Adipocyte (in vitro differentiated cells): Measurements from ENCODE around the gene HRC.

Experiments
- DNase-seq: peaks from one replicate; pipeline ENCODE4 v3.0.0-alpha.2; 2015; ENCODE audit warnings: low read depth
- H3K27me3 ChIP-seq: replicated peaks from 2 replicates; pipeline ENCODE4 v1.7.0; 2013; ENCODE audit warnings: mild to moderate bottlenecking, low read length, moderate library complexity; ENCODE audit not compliant: control insufficient read depth, insufficient read depth
- H3K36me3 ChIP-seq: 2 replicates; pipeline ENCODE4 v1.7.0; 2013; ENCODE audit warnings: low read length, mild to moderate bottlenecking, moderate library complexity; ENCODE audit not compliant: control insufficient read depth, insufficient read depth, severe bottlenecking
- H3K4me1 ChIP-seq: 2 replicates; pipeline ENCODE4 v1.7.0; 2013; ENCODE audit warnings: mild to moderate bottlenecking, low read length, moderate library complexity; ENCODE audit not compliant: control insufficient read depth, insufficient read depth
- H3K4me3 ChIP-seq: 2 replicates; pipeline ENCODE4 v1.7.0; 2013; ENCODE audit warnings: mild to moderate bottlenecking, low read length, moderate library complexity
- H3K9ac ChIP-seq: 2 replicates; pipeline ENCODE4 v1.7.0; 2013; ENCODE audit warnings: mild to moderate bottlenecking, low read length, moderate library complexity
- H3K9me3 ChIP-seq: 2 replicates; pipeline ENCODE4 v1.7.0; 2013; ENCODE audit warnings: mild to moderate bottlenecking, low read length, moderate library complexity; ENCODE audit not compliant: control insufficient read depth

Gene HRC

DNA sequence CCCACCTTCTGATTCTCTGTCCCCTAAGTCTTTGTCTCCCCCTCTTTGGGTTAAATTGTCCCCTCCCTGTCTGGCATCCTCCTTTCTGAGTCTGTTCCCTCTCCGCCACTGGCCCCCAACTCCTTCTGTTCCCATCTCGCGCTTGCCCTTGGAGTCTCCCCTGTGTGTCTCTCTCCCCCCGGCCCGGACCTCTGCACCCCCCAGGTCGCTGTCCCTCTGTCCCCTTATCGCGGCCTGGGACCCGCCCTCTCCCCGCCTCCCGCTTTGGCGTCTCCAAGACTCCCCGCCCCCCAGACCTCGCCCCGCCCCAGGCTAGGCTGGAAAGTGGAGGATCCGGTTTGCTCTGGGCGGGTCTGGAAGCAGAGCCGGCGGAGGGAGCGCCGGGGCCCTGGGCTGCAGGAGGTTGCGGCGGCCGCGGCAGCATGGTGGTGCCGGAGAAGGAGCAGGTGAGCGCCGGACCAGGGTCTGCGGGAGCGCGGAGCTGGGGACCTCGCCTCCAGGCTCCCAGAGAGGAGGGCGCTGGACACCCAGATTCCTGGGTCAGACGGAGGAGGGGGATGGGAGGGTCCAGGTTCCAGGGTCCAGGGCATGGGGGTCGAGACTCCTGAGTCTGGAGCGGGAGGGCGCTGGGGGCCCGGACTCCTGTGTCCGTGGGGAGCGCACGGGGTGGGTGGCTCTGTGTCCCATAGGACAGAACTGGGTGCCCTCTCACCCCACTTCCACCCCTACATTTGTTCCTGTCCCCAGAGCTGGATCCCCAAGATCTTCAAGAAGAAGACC lies 2.4 kb upstream of the HRC start, which contains the start of gene TRPM4:
TRPM4 (plus strand) TSS at position 348 of the 780 bp plus-strand sequence; CDS start at position 423, 75 bp downstream.
- peak within 1 kb of the TSS; percentile 96 for H3K4me3 ChIP-seq
- no peaks in the 10 kb centered on the region for H3K36me3 ChIP-seq
- no peaks in the 10 kb centered on the region for H3K9me3 ChIP-seq
- H3K27me3 ChIP-seq: peaks cover 4% of the 10 kb centered on the region
- peak within 1 kb of the TSS; percentile 96 for H3K9ac ChIP-seq
- H3K4me1 ChIP-seq: peaks cover 10% of the 10 kb centered on the region
- DNase-seq: peak; percentile 95

DNA sequence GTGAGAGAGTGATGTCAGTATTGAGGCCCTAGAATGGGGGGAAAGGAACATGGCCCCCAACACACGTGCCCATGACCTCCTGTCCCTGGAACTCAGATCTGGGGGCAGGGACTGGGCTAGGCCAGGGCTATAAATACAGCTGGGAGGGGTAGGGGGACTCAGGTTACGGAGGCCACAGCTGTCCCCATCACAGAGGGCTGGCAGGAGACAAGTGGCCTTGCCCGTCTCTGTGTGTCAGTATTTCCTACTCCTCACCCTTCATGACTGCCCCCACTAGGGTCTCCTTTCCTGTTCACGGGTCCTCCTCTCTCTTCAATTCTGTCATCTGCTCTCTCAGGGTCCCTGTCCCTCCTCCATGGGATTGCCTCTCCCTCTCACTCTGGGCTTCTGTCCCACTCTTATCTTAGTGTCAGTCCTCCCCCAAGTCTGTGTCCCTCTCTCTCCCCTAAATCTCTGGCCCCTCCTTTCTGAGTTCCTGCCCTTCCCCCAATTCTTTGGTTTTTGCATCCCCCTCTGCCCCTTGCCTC lies 687 bp upstream of the HRC start:
- H3K4me1 ChIP-seq: peaks cover 17% of the 10 kb centered on the region
- H3K9me3 ChIP-seq: no peaks in the 10 kb centered on the region
- no peak overlapping the region for H3K4me3 ChIP-seq
- no peaks in the 10 kb centered on the region for H3K36me3 ChIP-seq
- DNase-seq: no peak
- no peak overlapping the region for H3K9ac ChIP-seq
- peaks cover 4% of the 10 kb centered on the region for H3K27me3 ChIP-seq

- Histone ChIP-seq H3K27me3 (peaks cover 4% of the 10 kb centered on the region), H3K9ac (no peak overlapping the region), H3K36me3 (no peaks in the 10 kb centered on the region), H3K4me1 (peaks cover 25% of the 10 kb centered on the region), H3K4me3 (no peak overlapping the region), H3K9me3 (no peaks in the 10 kb centered on the region)
- no peak for DNase-seq
Measured at GRCh38 chr19:49154279-49154678, 917 bp downstream of the HRC start.

DNA sequence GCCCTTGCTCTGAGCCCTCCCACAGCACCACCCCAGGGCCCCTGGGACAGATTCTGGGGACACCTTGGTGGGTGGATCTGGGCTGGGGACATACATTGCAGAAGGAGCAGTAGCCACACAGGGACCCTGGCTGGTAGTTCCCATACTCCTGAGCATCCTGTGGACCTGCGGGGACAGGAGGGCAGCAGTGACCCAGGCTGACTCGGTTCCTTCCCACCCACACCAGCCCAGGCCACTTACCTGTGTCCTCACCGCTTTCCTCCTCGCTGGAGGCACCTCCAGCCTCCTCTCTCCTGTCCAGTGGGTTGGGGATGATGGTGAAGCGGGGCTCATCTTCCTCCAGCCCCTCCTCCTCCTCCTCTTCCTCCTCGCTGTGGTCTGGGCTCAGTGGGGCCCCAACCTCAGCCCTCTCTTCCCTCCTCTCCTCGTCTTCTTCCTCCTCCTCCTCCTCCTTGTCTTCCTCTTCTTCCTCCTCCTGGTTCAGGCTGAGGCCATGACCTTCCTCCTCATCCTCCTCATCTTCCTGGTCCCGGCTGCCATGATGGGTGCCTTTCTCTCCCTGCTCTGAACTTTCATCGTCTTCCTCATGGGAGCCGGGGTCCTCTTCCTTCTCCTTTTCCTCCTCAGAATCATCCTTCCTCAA lies 1.9 kb downstream of the HRC start:
- H3K9ac ChIP-seq: no peak overlapping the region
- DNase-seq: no peak
- peaks cover 22% of the 10 kb centered on the region for H3K4me1 ChIP-seq
- H3K9me3 ChIP-seq: no peaks in the 10 kb centered on the region
- no peak overlapping the region for H3K4me3 ChIP-seq
- H3K27me3 ChIP-seq: peaks cover 4% of the 10 kb centered on the region
- no peaks in the 10 kb centered on the region for H3K36me3 ChIP-seq

GRCh38 chr19:49152119-49152550 lies 3.1 kb downstream of the HRC start:
- peaks cover 4% of the 10 kb centered on the region for H3K27me3 ChIP-seq
- no peak overlapping the region for H3K9ac ChIP-seq
- DNase-seq: no peak
- H3K36me3 ChIP-seq: no peaks in the 10 kb centered on the region
- no peaks in the 10 kb centered on the region for H3K9me3 ChIP-seq
- H3K4me3 ChIP-seq: no peak overlapping the region
- peaks cover 18% of the 10 kb centered on the region for H3K4me1 ChIP-seq

GRCh38 chr19:49151267-49152118 lies 3.7 kb downstream of the HRC start:
- no peaks in the 10 kb centered on the region for H3K36me3 ChIP-seq
- peaks cover 17% of the 10 kb centered on the region for H3K4me1 ChIP-seq
- H3K27me3 ChIP-seq: peaks cover 4% of the 10 kb centered on the region
- DNase-seq: peak; percentile 70
- H3K4me3 ChIP-seq: peak overlapping the region; percentile 11
- peak overlapping the region; percentile 92 for H3K9ac ChIP-seq
- H3K9me3 ChIP-seq: no peaks in the 10 kb centered on the region

DNA sequence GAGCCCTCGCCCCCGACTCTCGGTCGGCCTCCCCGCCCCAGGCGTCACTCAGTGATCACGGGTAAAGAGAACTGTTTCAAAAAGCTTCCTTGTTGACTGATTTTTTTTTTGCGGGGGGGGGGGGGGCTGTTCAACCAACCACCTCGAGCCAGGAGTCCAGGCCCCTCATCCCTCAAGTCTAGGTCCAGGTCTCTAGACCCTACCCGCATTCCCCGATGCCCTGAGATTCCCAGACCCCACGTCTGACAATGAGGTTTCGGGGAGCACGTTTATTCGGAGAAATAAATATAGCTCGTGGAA lies 4.3 kb downstream of the HRC start:
- Histone ChIP-seq H3K9ac (peak overlapping the region; percentile 92), H3K27me3 (no peaks in the 10 kb centered on the region), H3K9me3 (no peaks in the 10 kb centered on the region), H3K4me3 (peak overlapping the region; percentile 98), H3K4me1 (peaks cover 22% of the 10 kb centered on the region), H3K36me3 (no peaks in the 10 kb centered on the region)
- no peak for DNase-seq

DNA sequence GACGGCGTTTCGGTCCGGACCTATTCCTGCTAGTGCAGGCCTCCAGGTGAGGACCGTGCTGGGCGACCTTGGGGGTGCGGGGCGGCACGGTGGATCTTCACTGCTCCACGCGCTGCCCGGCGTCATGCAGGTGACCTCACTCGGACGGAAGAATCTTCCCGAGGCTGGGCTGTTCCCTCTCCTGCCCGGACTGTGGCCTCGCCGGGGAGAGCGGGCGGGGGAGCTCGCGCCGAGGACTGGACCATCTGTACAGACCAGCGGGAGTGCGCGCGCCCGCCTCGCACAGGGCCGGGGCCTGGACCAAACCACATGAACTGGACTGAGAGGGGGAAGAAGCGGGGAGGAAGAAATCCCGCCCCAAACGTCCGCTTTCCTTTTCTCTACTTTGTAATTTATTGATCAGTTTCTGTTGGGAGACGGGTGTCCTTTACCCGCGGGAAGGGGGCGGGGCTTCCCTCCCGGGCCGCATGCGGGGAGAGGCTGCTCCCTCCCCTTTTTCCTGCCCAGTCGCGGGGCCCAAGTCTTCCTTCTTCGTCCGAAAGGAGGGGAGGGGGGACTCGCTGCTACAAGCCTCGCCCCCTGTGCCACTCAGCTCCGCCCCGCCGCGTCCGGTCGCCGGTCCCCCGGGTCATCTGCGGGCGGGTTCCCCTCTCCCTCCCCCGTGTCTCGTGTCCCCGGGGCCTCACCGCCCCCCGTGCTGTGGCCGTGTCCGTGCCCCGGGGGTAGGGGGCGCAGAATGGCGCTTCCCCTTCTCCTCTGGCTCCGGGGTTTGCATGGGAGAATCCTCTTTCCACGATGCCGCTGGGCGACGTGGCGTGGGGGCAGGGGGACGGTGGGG lies 4.9 kb downstream of the HRC start:
- Histone ChIP-seq H3K4me3 (peak overlapping the region; percentile 98), H3K4me1 (peaks cover 27% of the 10 kb centered on the region), H3K9ac (peak overlapping the region; percentile 92), H3K9me3 (no peaks in the 10 kb centered on the region), H3K36me3 (no peaks in the 10 kb centered on the region), H3K27me3 (no peaks in the 10 kb centered on the region)
- peak; percentile 92 for DNase-seq

DNA sequence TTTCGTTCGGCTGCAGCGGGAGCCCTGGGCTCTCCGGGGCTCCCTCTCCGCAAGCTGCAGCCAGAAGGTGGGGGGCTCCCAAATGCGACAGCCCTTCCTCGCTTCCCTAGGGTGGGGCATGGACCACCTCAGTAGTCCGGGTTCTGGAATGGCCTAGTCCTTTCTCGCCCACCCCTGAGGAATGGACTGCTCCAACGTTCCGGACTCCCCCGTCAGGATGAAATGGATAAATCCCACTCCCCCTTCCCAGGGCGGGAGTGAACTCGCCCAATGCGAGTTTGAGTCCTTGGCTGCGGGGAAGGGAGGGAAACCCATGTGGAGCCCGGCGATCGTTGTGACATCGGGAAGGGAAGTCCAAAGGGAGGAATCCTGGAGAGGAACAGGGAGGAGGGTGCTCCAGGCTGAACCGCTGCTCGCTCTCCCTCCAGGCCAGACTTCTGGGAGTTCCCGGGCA lies 5.5 kb downstream of the HRC start:
- no peaks in the 10 kb centered on the region for H3K36me3 ChIP-seq
- no peaks in the 10 kb centered on the region for H3K27me3 ChIP-seq
- peak overlapping the region; percentile 98 for H3K4me3 ChIP-seq
- peaks cover 27% of the 10 kb centered on the region for H3K4me1 ChIP-seq
- peak overlapping the region; percentile 92 for H3K9ac ChIP-seq
- DNase-seq: peak; percentile 91
- H3K9me3 ChIP-seq: no peaks in the 10 kb centered on the region

DNA sequence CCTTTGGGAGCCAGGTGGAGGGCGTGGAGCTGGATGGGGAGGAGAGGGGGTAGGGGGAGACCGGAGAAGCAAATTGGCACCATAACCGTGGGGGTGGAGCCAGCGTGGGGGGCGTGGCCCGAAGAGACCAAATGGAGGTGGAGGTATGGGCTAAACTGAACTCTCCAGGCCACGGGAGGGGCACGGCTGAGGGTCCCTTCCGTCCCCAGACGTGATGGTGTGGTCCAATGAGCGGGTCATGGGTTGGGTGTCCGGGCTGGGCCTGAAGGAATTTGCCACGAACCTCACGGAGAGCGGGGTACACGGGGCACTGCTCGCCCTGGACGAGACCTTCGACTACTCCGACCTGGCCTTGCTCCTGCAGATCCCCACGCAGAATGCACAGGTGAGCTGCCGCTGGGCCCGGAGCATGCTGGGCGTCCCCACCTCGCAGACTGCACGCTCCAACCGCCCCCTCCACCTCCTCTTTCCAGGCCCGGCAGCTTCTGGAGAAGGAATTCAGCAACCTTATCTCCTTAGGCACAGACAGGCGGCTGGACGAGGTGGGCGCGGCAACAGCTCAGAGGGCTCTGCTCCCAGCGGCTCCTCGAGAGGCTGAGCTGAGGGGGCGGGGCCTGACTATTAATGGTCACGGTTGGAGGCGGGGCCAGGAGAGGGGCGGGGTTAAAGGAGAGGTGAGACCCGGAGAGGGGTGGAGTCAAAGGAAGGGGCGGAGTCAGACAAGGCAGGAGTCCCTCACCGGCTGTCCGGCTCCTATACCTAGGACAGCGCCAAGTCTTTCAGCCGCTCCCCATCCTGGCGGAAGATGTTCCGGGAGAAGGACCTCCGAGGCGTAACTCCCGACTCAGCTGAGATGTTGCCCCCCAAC lies 6.2 kb downstream of the HRC start:
- Histone ChIP-seq H3K36me3 (no peaks in the 10 kb centered on the region), H3K27me3 (no peaks in the 10 kb centered on the region), H3K4me3 (peak overlapping the region; percentile 98), H3K9ac (peak overlapping the region; percentile 92), H3K4me1 (peaks cover 27% of the 10 kb centered on the region), H3K9me3 (no peaks in the 10 kb centered on the region)
- DNase-seq: peak; percentile 98
